Activated CD4-positive, alpha-beta T cell treated with anti-CD3 and anti-CD28 coated beads for 24 hours (primary cell): Measurements from ENCODE around the gene TBC1D24.
"Not testable (repeated sequence)": the region's sequence is repeated elsewhere in the genome, so short reads cannot be mapped to it uniquely, and the experiment has no call there.

Experiments
- DNase-seq, 2 donors: peaks; one replicate each; pipeline ENCODE4 v3.0.0-alpha.2; 2020; ENCODE audit warnings: low read depth in 2 of 2

TBC1D24 gene

GRCh38 chr16:2532494-2533141, 57.7 kb downstream of the TBC1D24 start:
- peak in 1 of 2 donors; percentile 33 for DNase-seq

DNA sequence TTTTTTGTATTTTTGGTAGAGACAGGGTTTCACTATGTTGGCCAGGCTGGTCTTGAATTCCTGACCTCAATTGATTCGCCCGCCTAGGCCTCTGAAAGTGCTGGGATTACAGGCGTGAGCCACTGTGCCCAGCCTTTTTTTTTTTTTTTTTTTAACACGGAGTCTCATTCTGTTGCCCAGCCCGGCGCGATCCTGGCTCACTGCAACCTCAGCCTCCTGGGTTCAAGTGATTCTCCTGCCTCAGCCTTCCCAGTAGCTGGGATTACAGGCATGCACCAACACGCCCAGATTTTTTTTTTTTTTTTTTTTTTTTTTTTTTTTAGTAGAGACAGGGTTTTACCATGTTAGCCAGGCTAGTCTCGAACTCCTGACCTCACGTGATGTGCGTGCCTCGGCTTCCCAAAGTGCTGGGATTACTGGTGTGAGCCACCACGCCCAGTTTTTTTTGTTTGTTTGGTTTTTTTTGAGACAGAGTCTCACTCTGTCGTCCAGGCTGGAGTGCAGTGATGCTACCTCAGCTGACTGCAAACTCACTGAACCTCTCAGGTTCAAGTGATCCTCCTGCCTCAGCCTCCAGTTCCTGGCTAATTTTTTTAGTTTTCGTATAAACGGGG, 58.3 kb downstream of the TBC1D24 start:
- not testable (repeated sequence) for DNase-seq

DNA sequence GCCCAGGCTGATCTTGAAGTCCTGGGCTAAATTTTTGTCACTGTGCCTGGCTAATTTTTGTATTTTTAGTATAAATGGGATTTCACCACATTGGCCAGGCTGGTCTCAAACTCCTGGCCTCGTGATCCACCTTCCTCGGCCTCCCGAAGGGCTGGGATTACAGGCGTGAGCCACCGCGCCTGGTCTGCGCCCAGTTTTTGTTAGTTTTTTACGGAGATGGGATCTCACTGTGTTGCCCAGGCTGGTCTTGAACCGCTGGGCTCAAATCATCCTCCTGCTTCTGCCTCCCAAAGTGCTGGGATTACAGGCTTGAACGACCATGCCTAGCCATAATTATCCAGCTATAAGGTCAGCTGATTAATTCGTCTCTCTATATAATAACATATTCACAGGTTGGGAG, 59.0 kb downstream of the TBC1D24 start:
- no peak for DNase-seq

- DNase-seq, result not testable (repeated sequence)
These were observed 59.4 kb downstream of the TBC1D24 start for GRCh38 chr16:2534335-2534734.

- DNase-seq, result no peak
These were observed 60.7 kb downstream of the TBC1D24 start for GRCh38 chr16:2535625-2536013.

- DNase-seq, result peak; percentile 84 to 86
These were observed 62.8 kb downstream of the TBC1D24 start, which contains the start of gene PDPK1 for GRCh38 chr16:2537451-2538379. PDPK1 (plus strand) TSS chr16:2538021; CDS start chr16:2538113, 92 bp downstream.

DNA sequence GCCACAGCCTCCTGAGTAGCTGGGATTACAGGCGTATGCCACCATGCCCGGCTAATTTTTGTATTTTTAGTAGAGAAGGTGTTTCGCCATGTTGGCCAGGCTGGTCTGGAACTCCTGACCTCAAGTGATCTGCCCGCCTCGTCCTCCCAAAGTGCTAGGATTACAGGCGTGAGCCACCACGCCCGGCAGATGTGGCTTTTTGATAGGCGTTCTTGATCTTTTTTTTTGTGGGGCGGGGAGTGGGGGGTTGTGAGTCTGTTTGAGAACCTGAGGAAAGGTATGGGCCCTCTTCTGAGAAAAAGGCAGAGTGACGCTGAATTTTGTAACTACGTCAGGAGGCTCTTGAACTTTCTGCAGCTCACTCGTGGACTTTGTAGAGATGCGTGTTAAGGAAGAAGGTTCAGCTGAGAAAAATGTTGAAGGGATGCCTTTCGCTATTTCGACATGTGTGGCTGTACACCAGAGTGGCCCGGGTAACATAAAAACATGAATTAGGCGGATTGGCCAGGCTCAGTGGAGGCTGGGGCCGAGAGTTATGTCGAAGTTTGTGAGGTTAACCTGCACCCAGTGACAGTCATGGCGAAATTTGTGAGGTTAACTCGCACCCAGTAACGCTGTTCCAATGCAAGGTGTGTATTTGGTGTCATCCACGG, 64.4 kb downstream of the TBC1D24 start:
- not testable (repeated sequence) for DNase-seq

GRCh38 chr16:2539845-2540458, 65.0 kb downstream of the TBC1D24 start:
- peak in 1 of 2 donors; percentile 23 for DNase-seq

DNA sequence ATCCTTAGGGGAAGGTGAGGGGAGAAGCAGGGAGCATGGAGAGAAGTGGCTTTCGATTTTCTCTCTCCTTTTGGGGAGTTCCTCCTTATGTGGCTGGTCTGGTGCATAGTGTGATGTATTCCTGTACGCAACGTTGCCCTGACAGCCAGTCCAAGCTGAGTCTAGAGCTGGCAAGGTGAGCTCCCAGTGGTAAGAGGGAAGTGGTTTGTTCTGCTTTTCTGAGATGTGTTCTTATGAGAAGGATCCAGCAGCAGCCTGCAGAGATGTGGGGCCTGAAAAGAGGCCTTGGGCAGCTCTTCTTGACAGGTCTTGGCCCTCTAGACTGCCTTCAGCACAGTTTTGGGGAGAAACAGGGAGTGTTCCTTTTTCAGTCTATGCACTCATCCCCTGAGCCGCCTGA, 66.0 kb downstream of the TBC1D24 start:
- DNase-seq, result not testable (repeated sequence)

DNA sequence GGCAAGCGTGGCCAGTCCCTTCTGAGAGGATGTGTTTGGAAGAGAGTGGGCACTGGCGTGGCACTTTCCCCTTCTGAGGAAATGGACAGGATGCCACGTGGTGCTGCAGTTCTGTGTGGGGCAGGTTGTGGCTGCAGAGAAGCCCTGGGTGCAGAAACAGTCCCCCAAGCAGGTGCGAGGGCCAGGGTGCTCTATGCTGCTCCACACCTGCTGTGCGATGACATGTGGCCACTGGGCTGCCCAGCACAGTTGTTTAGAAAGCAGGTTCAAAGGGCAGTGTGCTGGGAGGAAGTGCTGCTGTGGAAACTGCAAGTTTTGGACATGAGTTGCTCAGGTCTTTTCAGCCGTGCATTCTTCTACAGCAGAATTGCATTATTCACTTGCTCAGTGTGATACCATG, 66.5 kb downstream of the TBC1D24 start:
- not testable (repeated sequence) for DNase-seq

GRCh38 chr16:2543771-2544170, 68.8 kb downstream of the TBC1D24 start:
- not testable (repeated sequence) for DNase-seq

DNA sequence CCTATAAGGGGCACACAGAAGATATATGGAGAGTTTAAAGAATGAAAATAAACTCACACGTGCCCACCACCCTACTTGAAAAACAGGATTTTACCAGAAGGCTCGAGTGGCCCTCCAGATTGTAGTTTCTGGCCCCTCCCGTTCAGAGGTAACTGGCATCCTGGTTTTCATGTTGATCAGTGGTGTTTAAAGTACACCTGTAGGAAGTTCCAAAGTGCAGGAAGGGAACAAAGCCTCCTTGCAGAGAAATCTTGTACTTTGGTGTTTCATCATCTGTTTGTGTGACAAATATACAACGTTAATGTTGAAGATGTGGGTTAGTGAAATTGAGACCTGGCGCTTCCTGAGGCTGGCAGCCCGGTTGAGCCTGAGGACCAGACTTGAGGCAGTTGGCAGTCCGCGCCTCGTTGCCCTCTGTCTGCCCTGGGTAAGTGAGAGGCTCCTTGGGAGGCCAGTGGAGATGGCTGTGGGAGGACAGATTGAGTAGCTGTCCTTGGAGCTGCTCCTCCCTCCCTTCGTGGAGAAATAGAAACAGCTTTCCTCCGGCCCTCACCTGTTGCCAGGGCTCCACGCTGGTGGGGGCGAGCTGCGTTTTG, 75.5 kb downstream of the TBC1D24 start:
- DNase-seq, result not testable (repeated sequence)

GRCh38 chr16:2551420-2551889, 76.5 kb downstream of the TBC1D24 start:
- DNase-seq, result not testable (repeated sequence)

GRCh38 chr16:2554709-2555425, 79.9 kb downstream of the TBC1D24 start:
- DNase-seq, result not testable (repeated sequence)
